Glutamatergic neuron (in vitro differentiated cells): Measurements from ENCODE around the gene KANK4. TPM values are rescaled to one million over a fixed set of nuclear protein-coding genes. Genes with fewer than 3 reads are reported as not detected.

Experiments
- DNase-seq: peaks from one replicate; pipeline ENCODE4 v3.0.0; 2022
- H3K27ac Mint-ChIP-seq: one replicate; pipeline ENCODE4 v1.8.0; 2020; ENCODE audit warnings: mild to moderate bottlenecking, mixed read lengths, inconsistent platforms; ENCODE audit not compliant: unreplicated experiment
- H3K27me3 Mint-ChIP-seq: one replicate; pipeline ENCODE4 v1.8.0; 2020; ENCODE audit warnings: mild to moderate bottlenecking, moderate library complexity, mixed read lengths, inconsistent platforms; ENCODE audit not compliant: unreplicated experiment
- H3K36me3 Mint-ChIP-seq: one replicate; pipeline ENCODE4 v1.8.0; 2020; ENCODE audit warnings: mild to moderate bottlenecking, mixed read lengths, inconsistent platforms; ENCODE audit not compliant: unreplicated experiment
- H3K4me1 Mint-ChIP-seq: one replicate; pipeline ENCODE4 v1.8.0; 2020; ENCODE audit warnings: mild to moderate bottlenecking, low read depth, mixed read lengths, inconsistent platforms; ENCODE audit not compliant: unreplicated experiment
- H3K4me3 Mint-ChIP-seq: one replicate; pipeline ENCODE4 v1.8.0; 2020; ENCODE audit warnings: mild to moderate bottlenecking, mixed read lengths, inconsistent platforms; ENCODE audit not compliant: unreplicated experiment
- H3K9me3 Mint-ChIP-seq: one replicate; pipeline ENCODE4 v1.8.0; 2020; ENCODE audit warnings: mild to moderate bottlenecking, moderate library complexity, mixed read lengths, inconsistent platforms; ENCODE audit not compliant: unreplicated experiment
- CTCF ChIP-seq: fragments of 200-600 bp; sonication (generic); IDR thresholded peaks from one replicate; pipeline ENCODE4 v1.5.0; 2021; ENCODE audit not compliant: partially characterized antibody, unreplicated experiment
- total RNA-seq: library from RNA; stranded (reverse); fragmentation: NEBNext Ultra II Directional; extraction: Animal tissue kit (Norgen Biotek cat#: 25700); gene quantifications from one replicate; pipeline ENCODE4 v1.2.1, GENCODE V29; 2021; ENCODE audit not compliant: unreplicated experiment

Gene KANK4
- total RNA-seq, 1 donor from 2014 or later = not detected

GRCh38 chr1:62265956-62266935 lies 53.0 kb downstream of the KANK4 start:
- peaks cover 2% of the 10 kb centered on the region for H3K9me3 Mint-ChIP-seq
- DNase-seq = no peak
- no peaks in the 10 kb centered on the region for H3K36me3 Mint-ChIP-seq
- no peak overlapping the region for H3K4me3 Mint-ChIP-seq
- peaks cover 4% of the 10 kb centered on the region for H3K27me3 Mint-ChIP-seq
- no peak for TF ChIP-seq CTCF
- H3K4me1 Mint-ChIP-seq = no peaks in the 10 kb centered on the region
- H3K27ac Mint-ChIP-seq = no peak overlapping the region

GRCh38 chr1:62263814-62264353 lies 55.4 kb downstream of the KANK4 start:
- Mint-ChIP-seq H3K36me3 (no peaks in the 10 kb centered on the region), H3K27ac (no peak overlapping the region), H3K9me3 (peaks cover 2% of the 10 kb centered on the region), H3K4me3 (no peak overlapping the region), H3K4me1 (no peaks in the 10 kb centered on the region), H3K27me3 (peaks cover 8% of the 10 kb centered on the region)
- no peak for DNase-seq
- TF ChIP-seq CTCF = no peak

- no peak for DNase-seq
- H3K27ac Mint-ChIP-seq = no peak overlapping the region
- no peak overlapping the region for H3K4me3 Mint-ChIP-seq
- H3K36me3 Mint-ChIP-seq = no peaks in the 10 kb centered on the region
- peaks cover 7% of the 10 kb centered on the region for H3K27me3 Mint-ChIP-seq
- TF ChIP-seq CTCF = no peak
- peaks cover 2% of the 10 kb centered on the region for H3K9me3 Mint-ChIP-seq
- no peaks in the 10 kb centered on the region for H3K4me1 Mint-ChIP-seq
These were observed 56.0 kb downstream of the KANK4 start for GRCh38 chr1:62263006-62263813.

- DNase-seq = no peak
- H3K27me3 Mint-ChIP-seq = peaks cover 6% of the 10 kb centered on the region
- peaks cover 2% of the 10 kb centered on the region for H3K9me3 Mint-ChIP-seq
- no peak for TF ChIP-seq CTCF
- no peaks in the 10 kb centered on the region for H3K4me1 Mint-ChIP-seq
- H3K36me3 Mint-ChIP-seq = no peaks in the 10 kb centered on the region
- no peak overlapping the region for H3K4me3 Mint-ChIP-seq
- no peak overlapping the region for H3K27ac Mint-ChIP-seq
These were observed 58.5 kb downstream of the KANK4 start for GRCh38 chr1:62260688-62261087.
